HepG2 (cell line): ENCODE measurements around the gene THRAP3. TPM values are rescaled to one million over a fixed set of nuclear protein-coding genes. Genes with fewer than 3 reads are reported as not detected.

Experiments used
- ARID2 ChIP-seq: sonication (generic); formaldehyde crosslinking; IDR thresholded peaks from 2 replicates; pipeline ENCODE4 v1.8.1; 2022; ENCODE audit warnings: mild to moderate bottlenecking, missing genetic modification reagents, borderline replicate concordance
- BHLHE40 ChIP-seq: IDR thresholded peaks from 2 replicates; pipeline ENCODE4 v1.6.1; 2011; ENCODE audit warnings: low read length, improper control_type of control experiment
- ZFP82 ChIP-seq: sonication (generic); formaldehyde crosslinking; IDR thresholded peaks from 2 replicates; pipeline ENCODE4 v1.5.1; 2020; ENCODE audit warnings: mild to moderate bottlenecking, missing genetic modification reagents, borderline replicate concordance
- ZFX ChIP-seq: sonication (generic); formaldehyde crosslinking; IDR thresholded peaks from 2 replicates; pipeline ENCODE4 v1.4.0; 2020; ENCODE audit warnings: mild to moderate bottlenecking, low read depth, missing genetic modification reagents, moderate library complexity
- ZNF251 ChIP-seq: sonication (generic); formaldehyde crosslinking; IDR thresholded peaks from 2 replicates; pipeline ENCODE4 v1.9.0; 2021; ENCODE audit warnings: mild to moderate bottlenecking, missing genetic modification reagents
- ZNF333 ChIP-seq: sonication (generic); formaldehyde crosslinking; IDR thresholded peaks from 2 replicates; pipeline ENCODE4 v1.4.0; 2020; ENCODE audit warnings: mild to moderate bottlenecking, missing genetic modification reagents, borderline replicate concordance
- ZNF33A ChIP-seq: sonication (generic); formaldehyde crosslinking; IDR thresholded peaks from 2 replicates; pipeline ENCODE4 v1.5.1; 2020; ENCODE audit warnings: missing genetic modification reagents, mild to moderate bottlenecking, moderate library complexity, borderline replicate concordance
- ZNF350 ChIP-seq: sonication (generic); formaldehyde crosslinking; IDR thresholded peaks from 2 replicates; pipeline ENCODE4 v1.4.0; 2020; ENCODE audit warnings: mild to moderate bottlenecking, low read depth, missing genetic modification reagents, borderline replicate concordance
- ZSCAN21 ChIP-seq: sonication (generic); formaldehyde crosslinking; IDR thresholded peaks from 2 replicates; pipeline ENCODE4 v1.8.0; 2022; ENCODE audit warnings: mild to moderate bottlenecking, missing genetic modification reagents, moderate library complexity, borderline replicate concordance
- polyA plus RNA-seq, 8 experiments: library from polyadenylated mRNA; depleted of rRNA in 3 of 8; stranded (reverse) in 7 of 8; unstranded in 1 of 8; fragments of >200 nt; fragmentation: Illumina TruSeq in 4 of 8; extraction: Trizol in 4 of 8; gene quantifications; 2 replicates each; pipeline versions ENCODE4 v1.2.1 to v1.2.3, GENCODE V29; 2011 to 2016; ENCODE audit warnings: low read depth in 4 of 8, missing spikeins in 1 of 8, mixed read lengths in 1 of 8; ENCODE audit not compliant: insufficient read depth in 1 of 8
- total RNA-seq, 5 experiments: library from RNA; depleted of rRNA; stranded (reverse); fragments of >200 nt; fragmentation: Illumina TruSeq; extraction: Trizol; gene quantifications; 2 replicates each; pipeline ENCODE4 v1.2.3, GENCODE V29; 2016; ENCODE audit warnings: low read depth in 1 of 5
- TF ChIP-seq, protein P1 (sequence below): sonication (generic); formaldehyde crosslinking; IDR thresholded peaks from 2 replicates; pipeline ENCODE4 v1.5.0; 2020; ENCODE audit warnings: mild to moderate bottlenecking, missing genetic modification reagents, borderline replicate concordance
- TF ChIP-seq, protein P2 (sequence below): IDR thresholded peaks from 2 replicates; pipeline ENCODE4 v1.6.1; 2016; ENCODE audit warnings: low read depth, control low read depth
- TF ChIP-seq, protein P3 (sequence below): sonication (generic); formaldehyde crosslinking; IDR thresholded peaks from 2 replicates; pipeline ENCODE4 v1.8.0; 2022; ENCODE audit warnings: missing genetic modification reagents, low read depth, mild to moderate bottlenecking, borderline replicate concordance
- TF ChIP-seq, protein P4 (sequence below): sonication (generic); formaldehyde crosslinking; IDR thresholded peaks from 2 replicates; pipeline ENCODE4 v1.5.1; 2020; ENCODE audit warnings: mild to moderate bottlenecking, missing genetic modification reagents, moderate library complexity
- TF ChIP-seq, protein P5 (sequence below): sonication (generic); formaldehyde crosslinking; IDR thresholded peaks from 2 replicates; pipeline ENCODE4 v1.4.0; 2020; ENCODE audit warnings: missing genetic modification reagents

The THRAP3 gene
- total and polyA plus RNA-seq, 2 of the 13 experiments (the other 11 are each of a cell fraction or from before 2014, with no cell fraction given), result 45.0 to 92.6 TPM

DNA sequence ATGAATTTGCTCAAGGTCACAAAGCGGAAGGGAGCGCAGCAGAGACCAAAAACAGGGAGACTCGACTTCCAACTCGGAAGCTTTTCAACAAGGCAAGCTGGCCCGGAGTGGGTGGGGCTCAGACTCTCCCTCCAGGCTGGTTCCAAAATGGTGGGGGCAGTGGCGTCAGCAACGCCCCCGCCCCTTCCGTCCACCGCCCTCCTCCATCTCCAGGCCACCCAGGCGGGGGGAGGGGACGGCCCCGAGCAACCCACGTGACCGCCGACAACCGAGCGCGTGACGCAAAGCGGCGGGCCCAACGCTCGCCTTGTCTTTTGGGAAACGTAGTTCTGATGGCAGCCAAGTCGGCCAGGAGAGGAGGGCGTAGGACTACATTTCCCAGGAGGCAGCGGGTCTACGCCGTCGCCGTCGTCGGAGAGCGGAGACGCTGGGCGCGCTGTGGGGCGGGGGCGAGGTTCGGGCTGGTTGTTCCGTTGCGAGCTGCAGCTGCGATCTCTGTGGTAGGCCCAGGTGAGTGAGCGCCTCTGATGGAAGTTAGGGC lies at the start of gene THRAP3 (continued):
- TF ChIP-seq, protein P1, sequence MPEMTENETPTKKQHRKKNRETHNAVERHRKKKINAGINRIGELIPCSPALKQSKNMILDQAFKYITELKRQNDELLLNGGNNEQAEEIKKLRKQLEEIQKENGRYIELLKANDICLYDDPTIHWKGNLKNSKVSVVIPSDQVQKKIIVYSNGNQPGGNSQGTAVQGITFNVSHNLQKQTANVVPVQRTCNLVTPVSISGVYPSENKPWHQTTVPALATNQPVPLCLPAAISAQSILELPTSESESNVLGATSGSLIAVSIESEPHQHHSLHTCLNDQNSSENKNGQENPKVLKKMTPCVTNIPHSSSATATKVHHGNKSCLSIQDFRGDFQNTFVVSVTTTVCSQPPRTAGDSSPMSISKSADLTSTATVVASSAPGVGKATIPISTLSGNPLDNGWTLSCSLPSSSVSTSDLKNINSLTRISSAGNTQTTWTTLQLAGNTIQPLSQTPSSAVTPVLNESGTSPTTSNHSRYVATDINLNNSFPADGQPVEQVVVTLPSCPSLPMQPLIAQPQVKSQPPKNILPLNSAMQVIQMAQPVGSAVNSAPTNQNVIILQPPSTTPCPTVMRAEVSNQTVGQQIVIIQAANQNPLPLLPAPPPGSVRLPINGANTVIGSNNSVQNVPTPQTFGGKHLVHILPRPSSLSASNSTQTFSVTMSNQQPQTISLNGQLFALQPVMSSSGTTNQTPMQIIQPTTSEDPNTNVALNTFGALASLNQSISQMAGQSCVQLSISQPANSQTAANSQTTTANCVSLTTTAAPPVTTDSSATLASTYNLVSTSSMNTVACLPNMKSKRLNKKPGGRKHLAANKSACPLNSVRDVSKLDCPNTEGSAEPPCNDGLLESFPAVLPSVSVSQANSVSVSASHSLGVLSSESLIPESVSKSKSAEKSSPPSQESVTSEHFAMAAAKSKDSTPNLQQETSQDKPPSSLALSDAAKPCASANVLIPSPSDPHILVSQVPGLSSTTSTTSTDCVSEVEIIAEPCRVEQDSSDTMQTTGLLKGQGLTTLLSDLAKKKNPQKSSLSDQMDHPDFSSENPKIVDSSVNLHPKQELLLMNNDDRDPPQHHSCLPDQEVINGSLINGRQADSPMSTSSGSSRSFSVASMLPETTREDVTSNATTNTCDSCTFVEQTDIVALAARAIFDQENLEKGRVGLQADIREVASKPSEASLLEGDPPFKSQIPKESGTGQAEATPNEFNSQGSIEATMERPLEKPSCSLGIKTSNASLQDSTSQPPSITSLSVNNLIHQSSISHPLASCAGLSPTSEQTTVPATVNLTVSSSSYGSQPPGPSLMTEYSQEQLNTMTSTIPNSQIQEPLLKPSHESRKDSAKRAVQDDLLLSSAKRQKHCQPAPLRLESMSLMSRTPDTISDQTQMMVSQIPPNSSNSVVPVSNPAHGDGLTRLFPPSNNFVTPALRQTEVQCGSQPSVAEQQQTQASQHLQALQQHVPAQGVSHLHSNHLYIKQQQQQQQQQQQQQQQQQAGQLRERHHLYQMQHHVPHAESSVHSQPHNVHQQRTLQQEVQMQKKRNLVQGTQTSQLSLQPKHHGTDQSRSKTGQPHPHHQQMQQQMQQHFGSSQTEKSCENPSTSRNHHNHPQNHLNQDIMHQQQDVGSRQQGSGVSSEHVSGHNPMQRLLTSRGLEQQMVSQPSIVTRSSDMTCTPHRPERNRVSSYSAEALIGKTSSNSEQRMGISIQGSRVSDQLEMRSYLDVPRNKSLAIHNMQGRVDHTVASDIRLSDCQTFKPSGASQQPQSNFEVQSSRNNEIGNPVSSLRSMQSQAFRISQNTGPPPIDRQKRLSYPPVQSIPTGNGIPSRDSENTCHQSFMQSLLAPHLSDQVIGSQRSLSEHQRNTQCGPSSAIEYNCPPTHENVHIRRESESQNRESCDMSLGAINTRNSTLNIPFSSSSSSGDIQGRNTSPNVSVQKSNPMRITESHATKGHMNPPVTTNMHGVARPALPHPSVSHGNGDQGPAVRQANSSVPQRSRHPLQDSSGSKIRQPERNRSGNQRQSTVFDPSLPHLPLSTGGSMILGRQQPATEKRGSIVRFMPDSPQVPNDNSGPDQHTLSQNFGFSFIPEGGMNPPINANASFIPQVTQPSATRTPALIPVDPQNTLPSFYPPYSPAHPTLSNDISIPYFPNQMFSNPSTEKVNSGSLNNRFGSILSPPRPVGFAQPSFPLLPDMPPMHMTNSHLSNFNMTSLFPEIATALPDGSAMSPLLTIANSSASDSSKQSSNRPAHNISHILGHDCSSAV (CRISPR knock-in tag), result no peak
- TF ChIP-seq ZNF33A (CRISPR knock-in tag), result no peak
- no peak; the same call in 1 of the 2 replicates for TF ChIP-seq ZFP82 (CRISPR knock-in tag)
- peak; percentile 80; the same call in 1 of the 2 replicates for TF ChIP-seq ZNF333 (CRISPR knock-in tag)
- peak; percentile 58; the same call in 1 of the 2 replicates for TF ChIP-seq ZSCAN21 (CRISPR knock-in tag)
- TF ChIP-seq, protein P2, sequence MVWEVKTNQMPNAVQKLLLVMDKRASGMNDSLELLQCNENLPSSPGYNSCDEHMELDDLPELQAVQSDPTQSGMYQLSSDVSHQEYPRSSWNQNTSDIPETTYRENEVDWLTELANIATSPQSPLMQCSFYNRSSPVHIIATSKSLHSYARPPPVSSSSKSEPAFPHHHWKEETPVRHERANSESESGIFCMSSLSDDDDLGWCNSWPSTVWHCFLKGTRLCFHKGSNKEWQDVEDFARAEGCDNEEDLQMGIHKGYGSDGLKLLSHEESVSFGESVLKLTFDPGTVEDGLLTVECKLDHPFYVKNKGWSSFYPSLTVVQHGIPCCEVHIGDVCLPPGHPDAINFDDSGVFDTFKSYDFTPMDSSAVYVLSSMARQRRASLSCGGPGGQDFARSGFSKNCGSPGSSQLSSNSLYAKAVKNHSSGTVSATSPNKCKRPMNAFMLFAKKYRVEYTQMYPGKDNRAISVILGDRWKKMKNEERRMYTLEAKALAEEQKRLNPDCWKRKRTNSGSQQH, result no peak
- TF ChIP-seq, protein P3, sequence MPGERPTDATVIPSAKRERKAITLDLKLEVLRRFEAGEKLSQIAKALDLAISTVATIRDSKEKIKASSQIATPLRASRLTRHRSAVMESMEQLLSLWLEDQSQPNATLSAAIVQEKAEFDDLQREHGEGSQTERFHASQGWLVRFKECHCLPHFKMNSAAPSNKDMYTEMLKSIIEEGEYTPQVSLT, result no peak
- peak; percentile 97 for TF ChIP-seq ZFX (CRISPR knock-in tag)
- peak; percentile 98; the same call in 1 of the 2 replicates for TF ChIP-seq ARID2 (CRISPR knock-in tag)
- TF ChIP-seq, protein P4, sequence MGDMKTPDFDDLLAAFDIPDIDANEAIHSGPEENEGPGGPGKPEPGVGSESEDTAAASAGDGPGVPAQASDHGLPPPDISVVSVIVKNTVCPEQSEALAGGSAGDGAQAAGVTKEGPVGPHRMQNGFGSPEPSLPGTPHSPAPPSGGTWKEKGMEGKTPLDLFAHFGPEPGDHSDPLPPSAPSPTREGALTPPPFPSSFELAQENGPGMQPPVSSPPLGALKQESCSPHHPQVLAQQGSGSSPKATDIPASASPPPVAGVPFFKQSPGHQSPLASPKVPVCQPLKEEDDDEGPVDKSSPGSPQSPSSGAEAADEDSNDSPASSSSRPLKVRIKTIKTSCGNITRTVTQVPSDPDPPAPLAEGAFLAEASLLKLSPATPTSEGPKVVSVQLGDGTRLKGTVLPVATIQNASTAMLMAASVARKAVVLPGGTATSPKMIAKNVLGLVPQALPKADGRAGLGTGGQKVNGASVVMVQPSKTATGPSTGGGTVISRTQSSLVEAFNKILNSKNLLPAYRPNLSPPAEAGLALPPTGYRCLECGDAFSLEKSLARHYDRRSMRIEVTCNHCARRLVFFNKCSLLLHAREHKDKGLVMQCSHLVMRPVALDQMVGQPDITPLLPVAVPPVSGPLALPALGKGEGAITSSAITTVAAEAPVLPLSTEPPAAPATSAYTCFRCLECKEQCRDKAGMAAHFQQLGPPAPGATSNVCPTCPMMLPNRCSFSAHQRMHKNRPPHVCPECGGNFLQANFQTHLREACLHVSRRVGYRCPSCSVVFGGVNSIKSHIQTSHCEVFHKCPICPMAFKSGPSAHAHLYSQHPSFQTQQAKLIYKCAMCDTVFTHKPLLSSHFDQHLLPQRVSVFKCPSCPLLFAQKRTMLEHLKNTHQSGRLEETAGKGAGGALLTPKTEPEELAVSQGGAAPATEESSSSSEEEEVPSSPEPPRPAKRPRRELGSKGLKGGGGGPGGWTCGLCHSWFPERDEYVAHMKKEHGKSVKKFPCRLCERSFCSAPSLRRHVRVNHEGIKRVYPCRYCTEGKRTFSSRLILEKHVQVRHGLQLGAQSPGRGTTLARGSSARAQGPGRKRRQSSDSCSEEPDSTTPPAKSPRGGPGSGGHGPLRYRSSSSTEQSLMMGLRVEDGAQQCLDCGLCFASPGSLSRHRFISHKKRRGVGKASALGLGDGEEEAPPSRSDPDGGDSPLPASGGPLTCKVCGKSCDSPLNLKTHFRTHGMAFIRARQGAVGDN (CRISPR knock-in tag), result peak; percentile 84
- no peak for TF ChIP-seq ZNF251 (CRISPR knock-in tag)
- TF ChIP-seq BHLHE40, result peak; percentile 77
- TF ChIP-seq, protein P5, sequence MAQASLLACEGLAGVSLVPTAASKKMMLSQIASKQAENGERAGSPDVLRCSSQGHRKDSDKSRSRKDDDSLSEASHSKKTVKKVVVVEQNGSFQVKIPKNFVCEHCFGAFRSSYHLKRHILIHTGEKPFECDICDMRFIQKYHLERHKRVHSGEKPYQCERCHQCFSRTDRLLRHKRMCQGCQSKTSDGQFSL, result no peak
- peak; percentile 64 for TF ChIP-seq ZNF350 (CRISPR knock-in tag)
